Right kidney (tissue), 9 donors: Measurements from ENCODE around the gene TERT.
"Not testable (repeated sequence)": the region's sequence is repeated elsewhere in the genome, so short reads cannot be mapped to it uniquely, and the experiment has no call there.

Experiments
- DNase-seq: peaks from one replicate; pipeline ENCODE4 v3.0.0-alpha.2; 2016
- long read RNA-seq, 8 donors: transcript quantifications; one replicate each; lab custom pipeline, GENCODE V29; 2026

TERT gene
- long read RNA-seq, donor 1: 0 reads
- long read RNA-seq, donor 2: 0 reads
- long read RNA-seq, donor 3: 0 reads
- long read RNA-seq, donor 4: 0 reads
- long read RNA-seq, donor 5: 0 reads
- long read RNA-seq, donor 6: 0 reads
- long read RNA-seq, donor 7: 0 reads
- long read RNA-seq, donor 8: 0 reads

- DNase-seq: peak; percentile 48
Observed at GRCh38 chr5:1294835-1295649, at the start of gene TERT. TERT (minus strand) TSS chr5:1295068; CDS start chr5:1294989, 79 bp downstream.

- peak; percentile 9 for DNase-seq
Observed at GRCh38 chr5:1343931-1344901, 49.3 kb upstream of the TERT start.

DNA sequence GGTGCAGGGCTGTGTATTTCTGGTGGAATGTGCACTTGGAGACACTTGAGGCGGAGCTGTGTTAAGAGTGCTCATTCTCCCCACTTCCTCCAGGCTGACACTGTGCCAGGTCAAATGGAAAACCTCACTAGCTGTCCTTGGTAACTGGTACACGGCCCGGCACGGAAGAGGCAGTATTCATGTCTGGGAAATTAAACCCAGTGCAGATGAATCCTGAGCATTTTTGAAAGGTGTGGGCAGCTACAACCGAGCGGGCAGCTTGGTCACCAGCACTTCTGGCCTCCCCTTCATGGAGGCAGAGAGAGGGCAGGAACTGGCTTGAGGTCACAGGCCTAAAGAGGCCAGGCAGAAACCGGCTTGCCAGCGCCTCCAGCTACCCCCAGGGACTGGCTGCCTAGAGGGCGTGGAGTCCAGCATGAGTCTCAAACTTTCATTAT is 48.5 kb upstream of the TERT start:
- DNase-seq: no peak

DNA sequence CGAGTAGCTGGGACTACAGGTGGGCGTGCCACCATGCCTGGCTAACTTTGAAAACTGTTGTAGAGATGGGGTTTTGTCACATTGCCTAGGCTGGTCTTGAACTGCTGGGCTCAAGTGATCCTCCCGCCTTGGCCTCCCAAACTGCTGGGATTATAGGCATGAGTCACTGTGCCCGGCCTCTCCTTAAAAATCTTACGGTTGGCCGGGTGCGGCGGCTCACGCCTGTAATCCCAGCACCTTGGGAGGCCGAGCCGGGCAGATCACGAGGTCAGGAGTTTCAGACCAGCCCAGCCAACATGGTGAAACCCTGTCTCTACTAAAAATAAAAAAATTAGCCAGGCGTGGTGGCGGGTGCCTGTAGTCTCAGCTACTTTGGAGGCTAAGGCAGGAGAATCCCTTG is 47.8 kb upstream of the TERT start:
- DNase-seq: not testable (repeated sequence)

DNA sequence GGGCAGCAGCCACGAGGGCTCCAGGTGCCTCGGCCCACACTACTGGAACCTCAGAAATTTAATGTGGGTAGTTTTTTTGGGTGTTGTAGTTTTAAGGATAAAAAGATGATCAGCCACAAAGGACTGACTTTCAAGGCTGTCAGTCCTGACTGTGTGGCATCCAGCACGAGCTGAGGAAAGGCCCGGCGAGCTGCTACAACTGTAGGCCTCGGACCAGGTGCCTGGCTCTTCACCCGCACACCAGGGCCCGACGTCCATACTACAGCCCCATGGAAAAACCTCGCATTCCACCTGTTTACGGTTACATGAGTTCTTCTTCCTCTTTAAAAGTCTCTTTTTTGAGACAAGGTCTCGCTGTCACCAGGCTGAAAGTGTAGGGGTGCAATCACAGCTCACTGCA is 47.4 kb upstream of the TERT start:
- DNase-seq: no peak

GRCh38 chr5:1341863-1342262 is 47.0 kb upstream of the TERT start:
- DNase-seq: no peak

- not testable (repeated sequence) for DNase-seq
Observed at GRCh38 chr5:1339818-1340210, 44.9 kb upstream of the TERT start.

- DNase-seq: not testable (repeated sequence)
Observed at GRCh38 chr5:1339139-1339817, 44.4 kb upstream of the TERT start.

DNA sequence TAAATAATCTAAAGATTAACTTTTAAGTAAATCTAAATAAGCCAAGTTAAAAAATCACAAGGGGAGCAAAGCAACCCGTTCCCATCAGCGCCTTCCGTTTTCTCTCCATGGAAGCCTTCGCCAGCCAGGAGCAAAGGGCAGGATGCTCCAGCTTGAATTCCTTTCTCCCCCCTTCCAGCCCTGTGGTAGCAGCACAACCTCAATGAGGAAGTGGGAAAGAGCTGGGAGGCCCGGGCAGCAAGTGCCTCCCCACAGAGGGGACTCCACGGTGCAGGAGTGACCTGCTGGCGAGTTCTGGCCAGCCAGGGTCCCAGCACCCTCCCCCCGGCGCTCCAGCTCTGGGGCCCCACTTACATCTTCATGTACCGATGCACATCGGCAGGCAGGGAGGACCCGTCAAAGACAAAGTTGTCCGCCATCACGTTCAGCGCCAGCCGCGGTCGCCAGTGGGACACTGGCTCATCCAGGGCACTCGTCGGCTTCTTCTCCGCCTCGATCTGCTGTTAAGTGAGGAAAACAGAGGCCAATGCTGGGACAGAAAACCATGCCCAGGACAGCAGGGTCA is 43.7 kb upstream of the TERT start:
- DNase-seq: no peak

DNA sequence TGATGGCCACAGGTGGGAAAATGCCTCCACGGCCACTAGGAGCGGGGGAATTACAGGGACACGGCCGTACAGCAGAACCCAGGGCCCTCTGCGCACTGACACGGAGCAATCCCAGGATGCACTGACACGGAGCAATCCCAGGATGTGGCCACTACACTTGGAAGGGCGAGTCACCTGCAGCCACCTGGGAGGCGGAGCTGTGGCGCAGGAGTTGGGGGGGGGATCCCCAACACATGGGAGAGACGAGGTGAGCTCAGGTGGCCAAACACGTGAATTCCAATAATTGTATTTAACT is 43.3 kb upstream of the TERT start:
- no peak for DNase-seq

- DNase-seq: no peak
Observed at GRCh38 chr5:1337489-1338195, 42.8 kb upstream of the TERT start.

- no peak for DNase-seq
Observed at GRCh38 chr5:1336749-1337488, 42.1 kb upstream of the TERT start.

DNA sequence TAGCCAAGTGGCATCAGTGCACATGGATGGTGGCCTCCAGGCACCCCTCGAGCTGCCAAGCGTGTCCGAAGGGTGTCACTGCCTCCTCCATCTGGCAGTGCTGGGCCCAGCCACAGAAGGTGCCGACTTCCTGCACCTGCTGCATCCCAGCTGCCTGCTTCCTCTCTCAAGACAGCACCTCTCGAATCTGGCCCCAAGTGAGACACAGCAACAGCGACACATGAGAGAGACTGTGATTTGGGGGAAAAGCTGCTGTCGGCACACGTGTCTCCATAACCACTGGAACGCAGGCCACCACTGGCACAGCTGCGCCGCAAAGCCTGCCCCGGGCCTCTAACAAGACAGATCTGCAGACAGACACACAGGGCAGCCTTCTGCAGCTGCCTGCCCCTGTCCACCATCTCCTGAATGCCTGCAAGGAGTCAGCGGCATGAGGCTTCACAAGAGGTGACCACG is 41.3 kb upstream of the TERT start:
- DNase-seq: no peak

- DNase-seq: no peak
Observed at GRCh38 chr5:1335540-1336095, 40.8 kb upstream of the TERT start.

GRCh38 chr5:1334831-1335539 is 40.1 kb upstream of the TERT start:
- DNase-seq: no peak

GRCh38 chr5:1333986-1334385 is 39.1 kb upstream of the TERT start:
- DNase-seq: no peak

DNA sequence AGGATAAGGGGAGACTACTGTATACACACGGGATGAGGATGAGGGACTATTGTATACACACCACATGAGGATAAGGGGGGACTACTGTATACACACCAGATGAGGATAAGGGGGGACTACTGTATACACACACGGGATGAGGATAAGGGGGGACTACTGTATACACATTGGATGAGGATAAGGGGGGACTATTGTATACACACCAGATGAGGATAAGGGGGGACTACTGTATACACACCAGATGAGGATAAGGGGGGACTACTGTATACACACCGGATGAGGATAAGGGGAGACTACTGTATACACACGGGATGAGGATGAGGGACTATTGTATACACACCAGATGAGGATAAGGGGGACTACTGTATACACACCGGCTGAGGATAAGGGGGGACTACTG is 38.4 kb upstream of the TERT start:
- DNase-seq: not testable (repeated sequence)

- no peak for DNase-seq
Observed at GRCh38 chr5:1332461-1333001, 37.7 kb upstream of the TERT start.

- no peak for DNase-seq
Observed at GRCh38 chr5:1331861-1332405, 37.1 kb upstream of the TERT start.
